ENCODE data around the gene KIDINS220. TPM values are rescaled to one million over a fixed set of nuclear protein-coding genes. Genes with fewer than 3 reads are reported as not detected.

Gene KIDINS220
- total RNA-seq, 1 experiment from 2014 or later = 20.1 TPM

GRCh38 chr2:8740136-8740535 lies 97.3 kb downstream of the KIDINS220 start:
- no peaks in the 10 kb centered on the region for H3K9me3 ChIP-seq (ENCODE audit: control insufficient read depth in 1 of 2, insufficient read depth in 1 of 2, low read depth in 1 of 2, low read length in 2 of 2)
- intact Hi-C loops (cut with micrococcal nuclease) = no loop called here
- ATAC-seq (no peak), DNase-seq (ENCODE audit: low read depth, low spot score) (no peak)
- ChIA-PET CTCF (no interaction called here), RAD21 (ENCODE audit: low non-redundant PET in 1 of 2, low total read pairs in 2 of 2, uncharacterized antibody in 2 of 2, unreplicated experiment in 2 of 2) (no interaction called here), POLR2A (no interaction called here)
- H3K27ac ChIP-seq (ENCODE audit: low read depth, low read length) = no peak overlapping the region
- no peaks in the 10 kb centered on the region for H3K36me3 ChIP-seq (ENCODE audit: control insufficient read depth in 1 of 2, insufficient read depth in 2 of 2, low read length in 2 of 2)
- no peak overlapping the region for H3K4me3 ChIP-seq (replicated peaks in 1 of 2; ENCODE audit: low read depth in 1 of 2, low read length in 2 of 2)
- no peak overlapping the region for H2AFZ ChIP-seq (ENCODE audit: low read depth, low read length, poor library complexity, severe bottlenecking)
- H3K9ac ChIP-seq (ENCODE audit: low read length) = no peak overlapping the region
- no TSS peak for BruUV-seq (replicated peaks)
- H3K27me3 ChIP-seq (ENCODE audit: insufficient read depth, low read length) = no peaks in the 10 kb centered on the region
- H3K4me2 ChIP-seq (ENCODE audit: low read length) = no peak overlapping the region
- TF ChIP-seq CEBPB (IDR thresholded peaks at IDR 0.05; ENCODE audit: low read depth) (no peak), RAD21 (IDR thresholded peaks at IDR 0.05; ENCODE audit: low read depth) (no peak), EZH2 (IDR thresholded peaks at IDR 0.05) (no peak), EZH2phosphoT487 (IDR thresholded peaks at IDR 0.05; ENCODE audit: borderline replicate concordance) (no peak), TCF7L2 (IDR thresholded peaks at IDR 0.05; ENCODE audit: borderline replicate concordance, extremely low read depth, insufficient read depth, insufficient read length) (no peak), POLR2AphosphoS5 (IDR thresholded peaks at IDR 0.05; ENCODE audit: low read depth, low read length) (no peak), CBX3 (IDR thresholded peaks at IDR 0.05; ENCODE audit: low read depth) (no peak), JUND (IDR thresholded peaks at IDR 0.05) (no peak), SRF (IDR thresholded peaks at IDR 0.05; ENCODE audit: low read depth) (no peak), EGR1 (IDR thresholded peaks at IDR 0.05; ENCODE audit: low read depth) (no peak), YY1 (IDR thresholded peaks at IDR 0.05; ENCODE audit: extremely low read depth, insufficient replicate concordance, low read depth, low read length) (no peak), POLR2A (IDR thresholded peaks at IDR 0.05; ENCODE audit: borderline replicate concordance, extremely low read depth, insufficient read depth, insufficient read length) (no peak), CTCF (IDR thresholded peaks at IDR 0.05 in 2 of 3, conservative IDR thresholded peaks at IDR 0.05 in 1 of 3; ENCODE audit: borderline replicate concordance in 1 of 3, insufficient read depth in 1 of 3, low read depth in 2 of 3, low read length in 2 of 3) (no peak), SIN3A (IDR thresholded peaks at IDR 0.05; ENCODE audit: low read depth) (no peak), MAX (IDR thresholded peaks at IDR 0.05) (no peak), FOSL1 (IDR thresholded peaks at IDR 0.05; ENCODE audit: low read depth) (no peak)
- TF ChIP-seq, protein P1, sequence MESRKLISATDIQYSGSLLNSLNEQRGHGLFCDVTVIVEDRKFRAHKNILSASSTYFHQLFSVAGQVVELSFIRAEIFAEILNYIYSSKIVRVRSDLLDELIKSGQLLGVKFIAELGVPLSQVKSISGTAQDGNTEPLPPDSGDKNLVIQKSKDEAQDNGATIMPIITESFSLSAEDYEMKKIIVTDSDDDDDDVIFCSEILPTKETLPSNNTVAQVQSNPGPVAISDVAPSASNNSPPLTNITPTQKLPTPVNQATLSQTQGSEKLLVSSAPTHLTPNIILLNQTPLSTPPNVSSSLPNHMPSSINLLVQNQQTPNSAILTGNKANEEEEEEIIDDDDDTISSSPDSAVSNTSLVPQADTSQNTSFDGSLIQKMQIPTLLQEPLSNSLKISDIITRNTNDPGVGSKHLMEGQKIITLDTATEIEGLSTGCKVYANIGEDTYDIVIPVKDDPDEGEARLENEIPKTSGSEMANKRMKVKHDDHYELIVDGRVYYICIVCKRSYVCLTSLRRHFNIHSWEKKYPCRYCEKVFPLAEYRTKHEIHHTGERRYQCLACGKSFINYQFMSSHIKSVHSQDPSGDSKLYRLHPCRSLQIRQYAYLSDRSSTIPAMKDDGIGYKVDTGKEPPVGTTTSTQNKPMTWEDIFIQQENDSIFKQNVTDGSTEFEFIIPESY (IDR thresholded peaks at IDR 0.05; ENCODE audit: extremely low read depth, insufficient replicate concordance, low read length) = no peak
- H4K20me1 ChIP-seq (ENCODE audit: insufficient read depth) = no peaks in the 10 kb centered on the region
- H3K4me1 ChIP-seq (ENCODE audit: control insufficient read depth in 1 of 2, insufficient read depth in 2 of 2, low read length in 2 of 2) = no peaks in the 10 kb centered on the region
- no peaks in the 10 kb centered on the region for H3K79me2 ChIP-seq (ENCODE audit: insufficient read depth, low read length)
- H3K9me2 ChIP-seq (ENCODE audit: insufficient read depth) = no peaks in the 10 kb centered on the region
